Testis (tissue), 3 donors: ENCODE measurements around the gene SP140. TPM values are rescaled to one million over a fixed set of nuclear protein-coding genes. Genes with fewer than 3 reads are reported as not detected.
"Not testable (repeated sequence)": the region's sequence is repeated elsewhere in the genome, so short reads cannot be mapped to it uniquely, and the experiment has no call there.

Experiments
- DNase-seq: peaks from one replicate; pipeline ENCODE4 v3.0.0-alpha.2; 2019
- H3K27ac ChIP-seq, 2 donors: fragments of 200-600 bp; sonication (generic); one replicate each; pipeline ENCODE4 v1.5.1; 2019
- H3K27me3 ChIP-seq: fragments of 200-600 bp; sonication (generic); one replicate; pipeline ENCODE4 v1.5.1; 2019
- H3K36me3 ChIP-seq: fragments of 200-600 bp; sonication (generic); one replicate; pipeline ENCODE4 v1.5.1; 2017; ENCODE audit warnings: low read depth; ENCODE audit errors: missing control alignments
- H3K4me1 ChIP-seq: fragments of 200-600 bp; sonication (generic); one replicate; pipeline ENCODE4 v1.5.1; 2019
- H3K4me3 ChIP-seq, 2 donors: fragments of 200-600 bp; sonication (generic); one replicate each; pipeline ENCODE4 v1.5.1; 2017 to 2019
- H3K9me3 ChIP-seq: fragments of 200-600 bp; sonication (generic); one replicate; pipeline ENCODE4 v1.5.1; 2017
- CTCF ChIP-seq, 3 experiments: fragments of 450-650 bp in 2 of 3; fragments of 200-600 bp in 1 of 3; sonication (generic) in 1 of 3; IDR thresholded peaks; one replicate each; pipeline ENCODE4 v1.5.1; 2016 to 2019; ENCODE audit warnings: antibody characterized with exemption in 3 of 3, mild to moderate bottlenecking in 2 of 3, moderate library complexity in 1 of 3
- POLR2A ChIP-seq: fragments of 450-650 bp; IDR thresholded peaks from one replicate; pipeline ENCODE4 v1.6.1; 2017; ENCODE audit warnings: antibody characterized with exemption, mild to moderate bottlenecking, moderate library complexity
- WGBS, 2 donors: methylation state at CpG; one replicate each; pipeline ENCODE4 v1.1.5; 2018; 5-methylcytosine and 5-hydroxymethylcytosine counted together
- intact Hi-C: fragments of 100-400 bp; cut with DNase I; formaldehyde crosslinking; loops from one replicate; pipeline ENCODE4 v1.15.1; 2023; ENCODE audit warnings: low total_unique reads
- polyA plus RNA-seq: library from polyadenylated mRNA; stranded (reverse); fragments of 350-450 nt; fragmentation: Illumina TruSeq; extraction: RNeasy Lipid Tissue Mini Kit (QIAGEN cat#74804); gene quantifications from one replicate; pipeline ENCODE4 v1.2.3, GENCODE V29; 2014; ENCODE audit warnings: low read depth, low replicate concordance; ENCODE audit not compliant: insufficient read depth
- total RNA-seq, 2 donors: library from RNA; depleted of rRNA; stranded (reverse); fragments of >200 nt; gene quantifications; one replicate each; pipeline ENCODE4 v1.2.3, GENCODE V29; 2016

The SP140 gene
- total and polyA plus RNA-seq, 3 donors from 2014 or later = 2.0 to 7.2 (median 4.8) TPM

- TF ChIP-seq CTCF (IDR thresholded peaks at IDR 0.05) (no peak), POLR2A (no peak)
- no peak for DNase-seq
- Histone ChIP-seq H3K9me3 (no peaks in the 10 kb centered on the region), H3K36me3 (no peaks in the 10 kb centered on the region), H3K4me3 (no peak overlapping the region), H3K27me3 (no peaks in the 10 kb centered on the region), H3K27ac (no peak overlapping the region), H3K4me1 (no peaks in the 10 kb centered on the region)
- 91% methylated on average over 15 to 22 of the region's 23 CpGs for WGBS, 2 donors
- intact Hi-C loops = no loop called here
Observed at GRCh38 chr2:230305416-230306275, 80.1 kb downstream of the SP140 start.

- Histone ChIP-seq H3K4me1 (no peaks in the 10 kb centered on the region), H3K36me3 (no peaks in the 10 kb centered on the region), H3K9me3 (no peaks in the 10 kb centered on the region), H3K4me3 (no peak overlapping the region), H3K27ac (no peak overlapping the region), H3K27me3 (no peaks in the 10 kb centered on the region)
- DNase-seq = no peak
- TF ChIP-seq POLR2A = no peak
- no peak for TF ChIP-seq CTCF (IDR thresholded peaks at IDR 0.05)
- WGBS, 2 donors = 100% methylated on average over 1 of the region's 2 CpGs; no CpG with 5 or more reads in 1 of the 2 donors
- intact Hi-C loops = no loop called here
Observed at GRCh38 chr2:230306474-230306873, 80.9 kb downstream of the SP140 start.

GRCh38 chr2:230307485-230307884, 81.9 kb downstream of the SP140 start:
- TF ChIP-seq CTCF (IDR thresholded peaks at IDR 0.05) (no peak), POLR2A (no peak)
- Histone ChIP-seq H3K27ac (no peak overlapping the region), H3K4me1 (no peaks in the 10 kb centered on the region), H3K9me3 (no peaks in the 10 kb centered on the region), H3K4me3 (no peak overlapping the region), H3K36me3 (no peaks in the 10 kb centered on the region), H3K27me3 (no peaks in the 10 kb centered on the region)
- WGBS, 2 donors = 92 to 95% methylated on average over 2 of the region's 2 CpGs
- intact Hi-C loops = no loop called here
- no peak for DNase-seq

GRCh38 chr2:230308402-230309000, 83.0 kb downstream of the SP140 start:
- Histone ChIP-seq H3K36me3 (no peaks in the 10 kb centered on the region), H3K4me1 (no peaks in the 10 kb centered on the region), H3K4me3 (no peak overlapping the region), H3K27ac (no peak overlapping the region), H3K9me3 (no peaks in the 10 kb centered on the region), H3K27me3 (no peaks in the 10 kb centered on the region)
- intact Hi-C loops = no loop called here
- TF ChIP-seq POLR2A = no peak
- no peak for TF ChIP-seq CTCF (IDR thresholded peaks at IDR 0.05)
- DNase-seq = no peak
- 91 to 93% methylated on average over 12 of the region's 12 CpGs for WGBS, 2 donors

GRCh38 chr2:230310792-230311191, 85.3 kb downstream of the SP140 start:
- H3K4me1 ChIP-seq, H3K4me3 ChIP-seq, H3K27ac ChIP-seq, H3K36me3 ChIP-seq, DNase-seq, H3K27me3 ChIP-seq, intact Hi-C loops, H3K9me3 ChIP-seq: not testable (repeated sequence)
- 100% methylated on average over 1 of the region's 5 CpGs; no CpG with 5 or more reads in 1 of the 2 donors for WGBS, 2 donors

- DNase-seq, H3K9me3 ChIP-seq, H3K4me1 ChIP-seq, H3K4me3 ChIP-seq, H3K27me3 ChIP-seq, H3K36me3 ChIP-seq, intact Hi-C loops, H3K27ac ChIP-seq: not testable (repeated sequence)
- WGBS, 2 donors = 71 to 75% methylated on average over 1 of the region's 1 CpG
Observed at GRCh38 chr2:230311634-230312033, 86.1 kb downstream of the SP140 start.
